Endothelial cell of umbilical vein (primary cell): Measurements from ENCODE around the gene LRRC7.

ENCODE experiments used
- POLR2AphosphoS5 ChIP-seq: IDR thresholded peaks from 2 replicates; pipeline ENCODE4 v1.6.1; 2012; ENCODE audit warnings: low read depth, mild to moderate bottlenecking, control low read depth, low read length, moderate library complexity; ENCODE audit not compliant: insufficient read depth
- TF ChIP-seq, protein P1 (sequence below), 2 donors: IDR thresholded peaks; 1 replicate in 1 of 2; 2 replicates in 1 of 2; pipeline ENCODE4 v1.5.1; 2011; ENCODE audit warnings: low read length in 2 of 2, mild to moderate bottlenecking in 2 of 2, moderate library complexity in 2 of 2, control low read depth in 1 of 2, inconsistent platforms in 1 of 2, low read depth in 1 of 2; ENCODE audit not compliant: insufficient read depth in 1 of 2; ENCODE audit errors: extremely low read depth in 1 of 2

DNA sequence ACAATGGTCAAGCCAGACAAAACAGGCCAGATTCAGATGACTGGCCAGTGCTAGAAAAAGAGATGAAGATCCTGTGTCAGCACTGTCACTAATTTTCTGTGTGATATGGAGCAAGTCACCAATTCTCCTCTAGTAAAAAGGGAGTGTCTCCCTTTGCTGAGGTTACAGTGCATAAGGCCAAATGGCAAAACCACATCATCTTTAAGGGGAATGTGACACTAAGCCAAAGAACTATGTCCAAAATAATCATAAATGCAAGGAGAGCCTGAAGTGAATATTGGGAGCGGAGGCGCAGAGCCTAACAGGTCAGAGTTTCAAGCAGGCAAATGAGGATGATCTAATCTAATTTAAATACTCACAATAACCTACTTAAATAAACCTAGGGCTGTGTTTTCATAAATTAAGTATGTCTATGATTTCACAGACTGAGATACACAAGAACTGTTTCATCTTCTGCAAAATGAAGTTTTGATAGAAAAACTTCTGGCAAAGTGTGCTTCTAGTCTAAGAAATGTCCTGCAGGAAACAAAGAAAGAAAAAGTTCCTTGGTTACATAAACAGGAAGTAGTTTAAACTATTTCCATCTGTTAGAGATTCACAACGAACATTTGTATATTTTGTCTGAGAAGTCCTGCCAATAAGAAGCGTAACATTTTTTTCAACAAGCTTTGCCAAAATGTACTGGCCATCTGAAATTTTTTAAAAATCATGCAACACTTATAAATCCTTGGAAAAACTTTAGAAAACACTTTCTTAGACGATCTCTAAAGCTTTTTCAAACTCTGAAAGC is 347.4 kb downstream of the LRRC7 start:
- TF ChIP-seq, protein P1, sequence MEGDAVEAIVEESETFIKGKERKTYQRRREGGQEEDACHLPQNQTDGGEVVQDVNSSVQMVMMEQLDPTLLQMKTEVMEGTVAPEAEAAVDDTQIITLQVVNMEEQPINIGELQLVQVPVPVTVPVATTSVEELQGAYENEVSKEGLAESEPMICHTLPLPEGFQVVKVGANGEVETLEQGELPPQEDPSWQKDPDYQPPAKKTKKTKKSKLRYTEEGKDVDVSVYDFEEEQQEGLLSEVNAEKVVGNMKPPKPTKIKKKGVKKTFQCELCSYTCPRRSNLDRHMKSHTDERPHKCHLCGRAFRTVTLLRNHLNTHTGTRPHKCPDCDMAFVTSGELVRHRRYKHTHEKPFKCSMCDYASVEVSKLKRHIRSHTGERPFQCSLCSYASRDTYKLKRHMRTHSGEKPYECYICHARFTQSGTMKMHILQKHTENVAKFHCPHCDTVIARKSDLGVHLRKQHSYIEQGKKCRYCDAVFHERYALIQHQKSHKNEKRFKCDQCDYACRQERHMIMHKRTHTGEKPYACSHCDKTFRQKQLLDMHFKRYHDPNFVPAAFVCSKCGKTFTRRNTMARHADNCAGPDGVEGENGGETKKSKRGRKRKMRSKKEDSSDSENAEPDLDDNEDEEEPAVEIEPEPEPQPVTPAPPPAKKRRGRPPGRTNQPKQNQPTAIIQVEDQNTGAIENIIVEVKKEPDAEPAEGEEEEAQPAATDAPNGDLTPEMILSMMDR (IDR thresholded peaks at IDR 0.05; ENCODE audit: extremely low read depth in 1 of 2, insufficient read depth in 1 of 2, low read depth in 1 of 2, low read length in 2 of 2): no peak
- no peak for TF ChIP-seq POLR2AphosphoS5
